ENCODE measurements around the gene USPL1. TPM values are rescaled to one million over a fixed set of nuclear protein-coding genes. Genes with fewer than 3 reads are reported as not detected.
A peak's percentile ranks its signal among the peaks of the same experiment; 100 is the strongest.

The USPL1 gene
- total and polyA plus RNA-seq, 2 of the 13 experiments (the other 11 are each of a cell fraction or from before 2014, with no cell fraction given), result 13.7 to 15.9 TPM

DNA sequence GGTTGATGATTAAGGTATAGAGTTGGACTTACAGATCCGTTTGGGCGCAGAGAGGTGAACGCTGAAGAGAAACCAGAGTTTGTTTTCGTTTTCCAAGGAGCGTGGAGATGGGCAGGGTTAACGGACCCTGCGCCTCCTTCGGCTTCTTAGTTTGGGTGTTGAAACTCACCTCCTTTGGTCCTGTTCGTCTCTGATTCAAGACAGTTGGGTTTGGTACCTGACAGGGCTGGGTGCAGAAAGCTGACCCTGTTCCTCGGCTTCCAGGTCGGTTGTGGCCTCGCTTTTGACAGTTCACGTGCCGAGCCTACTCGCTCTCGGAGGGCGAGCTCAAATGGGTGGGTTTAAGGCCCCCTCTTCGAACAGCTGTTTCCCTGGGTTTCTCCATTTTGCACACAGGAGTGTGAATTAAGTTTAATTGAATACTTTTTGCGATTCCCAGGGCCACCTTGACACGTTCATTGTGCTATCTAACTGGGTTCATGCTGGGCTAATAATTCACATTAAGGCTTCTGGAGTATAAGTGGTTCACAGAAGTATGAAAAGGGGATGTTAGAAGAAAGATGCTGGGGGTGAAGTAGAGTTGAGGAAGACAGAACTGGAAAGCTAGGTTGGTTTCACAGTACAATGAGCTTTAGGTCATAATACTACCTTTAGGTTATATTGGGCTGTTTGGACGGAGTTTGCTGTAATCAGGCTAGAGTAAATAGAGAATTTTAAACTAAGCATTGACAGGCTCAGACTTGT is 638 bp downstream of the USPL1 start (continued):
- TF ChIP-seq RFX5 (IDR thresholded peaks at IDR 0.05; ENCODE audit: low read depth, low read length) (no peak), ZNF556 (CRISPR knock-in tag; IDR thresholded peaks at IDR 0.05; ENCODE audit: borderline replicate concordance) (no peak), SNAI1 (CRISPR knock-in tag; IDR thresholded peaks at IDR 0.05; ENCODE audit: borderline replicate concordance) (0 out of 2 replicates have a peak, but pooled peaks have one; percentile 6), CBFB (CRISPR knock-in tag; IDR thresholded peaks at IDR 0.05) (no peak), GTF2F1 (IDR thresholded peaks at IDR 0.05; ENCODE audit: low read length) (no peak), SOX13 (IDR thresholded peaks at IDR 0.05) (no peak), SOX13 (CRISPR knock-in tag; conservative IDR thresholded peaks at IDR 0.05 in 1 of 2, IDR thresholded peaks at IDR 0.05 in 1 of 2) (no peak), ZNF644 (CRISPR knock-in tag; IDR thresholded peaks at IDR 0.05; ENCODE audit: low read depth) (no peak), RORA (CRISPR knock-in tag; IDR thresholded peaks at IDR 0.05) (no peak), ZMYM2 (CRISPR knock-in tag; IDR thresholded peaks at IDR 0.05) (no peak), ZNF234 (CRISPR knock-in tag; conservative IDR thresholded peaks at IDR 0.05) (no peak), AHR (CRISPR knock-in tag; IDR thresholded peaks at IDR 0.05) (no peak), NR2F6 (IDR thresholded peaks at IDR 0.05) (no peak), NR2F6 (CRISPR knock-in tag; IDR thresholded peaks at IDR 0.05) (no peak), SCMH1 (CRISPR knock-in tag; IDR thresholded peaks at IDR 0.05; ENCODE audit: borderline replicate concordance) (no peak)
- TF ChIP-seq, protein P1, sequence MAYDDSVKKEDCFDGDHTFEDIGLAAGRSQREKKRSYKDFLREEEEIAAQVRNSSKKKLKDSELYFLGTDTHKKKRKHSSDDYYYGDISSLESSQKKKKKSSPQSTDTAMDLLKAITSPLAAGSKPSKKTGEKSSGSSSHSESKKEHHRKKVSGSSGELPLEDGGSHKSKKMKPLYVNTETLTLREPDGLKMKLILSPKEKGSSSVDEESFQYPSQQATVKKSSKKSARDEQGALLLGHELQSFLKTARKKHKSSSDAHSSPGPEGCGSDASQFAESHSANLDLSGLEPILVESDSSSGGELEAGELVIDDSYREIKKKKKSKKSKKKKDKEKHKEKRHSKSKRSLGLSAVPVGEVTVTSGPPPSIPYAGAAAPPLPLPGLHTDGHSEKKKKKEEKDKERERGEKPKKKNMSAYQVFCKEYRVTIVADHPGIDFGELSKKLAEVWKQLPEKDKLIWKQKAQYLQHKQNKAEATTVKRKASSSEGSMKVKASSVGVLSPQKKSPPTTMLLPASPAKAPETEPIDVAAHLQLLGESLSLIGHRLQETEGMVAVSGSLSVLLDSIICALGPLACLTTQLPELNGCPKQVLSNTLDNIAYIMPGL (CRISPR knock-in tag; IDR thresholded peaks at IDR 0.05; ENCODE audit: borderline replicate concordance in 1 of 2, low read depth in 1 of 2), result no peak
- TF ChIP-seq, protein P2, sequence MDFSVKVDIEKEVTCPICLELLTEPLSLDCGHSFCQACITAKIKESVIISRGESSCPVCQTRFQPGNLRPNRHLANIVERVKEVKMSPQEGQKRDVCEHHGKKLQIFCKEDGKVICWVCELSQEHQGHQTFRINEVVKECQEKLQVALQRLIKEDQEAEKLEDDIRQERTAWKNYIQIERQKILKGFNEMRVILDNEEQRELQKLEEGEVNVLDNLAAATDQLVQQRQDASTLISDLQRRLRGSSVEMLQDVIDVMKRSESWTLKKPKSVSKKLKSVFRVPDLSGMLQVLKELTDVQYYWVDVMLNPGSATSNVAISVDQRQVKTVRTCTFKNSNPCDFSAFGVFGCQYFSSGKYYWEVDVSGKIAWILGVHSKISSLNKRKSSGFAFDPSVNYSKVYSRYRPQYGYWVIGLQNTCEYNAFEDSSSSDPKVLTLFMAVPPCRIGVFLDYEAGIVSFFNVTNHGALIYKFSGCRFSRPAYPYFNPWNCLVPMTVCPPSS (IDR thresholded peaks at IDR 0.05), result no peak
- TF ChIP-seq, protein P3, sequence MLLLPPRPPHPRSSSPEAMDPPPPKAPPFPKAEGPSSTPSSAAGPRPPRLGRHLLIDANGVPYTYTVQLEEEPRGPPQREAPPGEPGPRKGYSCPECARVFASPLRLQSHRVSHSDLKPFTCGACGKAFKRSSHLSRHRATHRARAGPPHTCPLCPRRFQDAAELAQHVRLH (CRISPR knock-in tag; IDR thresholded peaks at IDR 0.05; ENCODE audit: borderline replicate concordance, low read depth), result no peak
- TF ChIP-seq, protein P4, sequence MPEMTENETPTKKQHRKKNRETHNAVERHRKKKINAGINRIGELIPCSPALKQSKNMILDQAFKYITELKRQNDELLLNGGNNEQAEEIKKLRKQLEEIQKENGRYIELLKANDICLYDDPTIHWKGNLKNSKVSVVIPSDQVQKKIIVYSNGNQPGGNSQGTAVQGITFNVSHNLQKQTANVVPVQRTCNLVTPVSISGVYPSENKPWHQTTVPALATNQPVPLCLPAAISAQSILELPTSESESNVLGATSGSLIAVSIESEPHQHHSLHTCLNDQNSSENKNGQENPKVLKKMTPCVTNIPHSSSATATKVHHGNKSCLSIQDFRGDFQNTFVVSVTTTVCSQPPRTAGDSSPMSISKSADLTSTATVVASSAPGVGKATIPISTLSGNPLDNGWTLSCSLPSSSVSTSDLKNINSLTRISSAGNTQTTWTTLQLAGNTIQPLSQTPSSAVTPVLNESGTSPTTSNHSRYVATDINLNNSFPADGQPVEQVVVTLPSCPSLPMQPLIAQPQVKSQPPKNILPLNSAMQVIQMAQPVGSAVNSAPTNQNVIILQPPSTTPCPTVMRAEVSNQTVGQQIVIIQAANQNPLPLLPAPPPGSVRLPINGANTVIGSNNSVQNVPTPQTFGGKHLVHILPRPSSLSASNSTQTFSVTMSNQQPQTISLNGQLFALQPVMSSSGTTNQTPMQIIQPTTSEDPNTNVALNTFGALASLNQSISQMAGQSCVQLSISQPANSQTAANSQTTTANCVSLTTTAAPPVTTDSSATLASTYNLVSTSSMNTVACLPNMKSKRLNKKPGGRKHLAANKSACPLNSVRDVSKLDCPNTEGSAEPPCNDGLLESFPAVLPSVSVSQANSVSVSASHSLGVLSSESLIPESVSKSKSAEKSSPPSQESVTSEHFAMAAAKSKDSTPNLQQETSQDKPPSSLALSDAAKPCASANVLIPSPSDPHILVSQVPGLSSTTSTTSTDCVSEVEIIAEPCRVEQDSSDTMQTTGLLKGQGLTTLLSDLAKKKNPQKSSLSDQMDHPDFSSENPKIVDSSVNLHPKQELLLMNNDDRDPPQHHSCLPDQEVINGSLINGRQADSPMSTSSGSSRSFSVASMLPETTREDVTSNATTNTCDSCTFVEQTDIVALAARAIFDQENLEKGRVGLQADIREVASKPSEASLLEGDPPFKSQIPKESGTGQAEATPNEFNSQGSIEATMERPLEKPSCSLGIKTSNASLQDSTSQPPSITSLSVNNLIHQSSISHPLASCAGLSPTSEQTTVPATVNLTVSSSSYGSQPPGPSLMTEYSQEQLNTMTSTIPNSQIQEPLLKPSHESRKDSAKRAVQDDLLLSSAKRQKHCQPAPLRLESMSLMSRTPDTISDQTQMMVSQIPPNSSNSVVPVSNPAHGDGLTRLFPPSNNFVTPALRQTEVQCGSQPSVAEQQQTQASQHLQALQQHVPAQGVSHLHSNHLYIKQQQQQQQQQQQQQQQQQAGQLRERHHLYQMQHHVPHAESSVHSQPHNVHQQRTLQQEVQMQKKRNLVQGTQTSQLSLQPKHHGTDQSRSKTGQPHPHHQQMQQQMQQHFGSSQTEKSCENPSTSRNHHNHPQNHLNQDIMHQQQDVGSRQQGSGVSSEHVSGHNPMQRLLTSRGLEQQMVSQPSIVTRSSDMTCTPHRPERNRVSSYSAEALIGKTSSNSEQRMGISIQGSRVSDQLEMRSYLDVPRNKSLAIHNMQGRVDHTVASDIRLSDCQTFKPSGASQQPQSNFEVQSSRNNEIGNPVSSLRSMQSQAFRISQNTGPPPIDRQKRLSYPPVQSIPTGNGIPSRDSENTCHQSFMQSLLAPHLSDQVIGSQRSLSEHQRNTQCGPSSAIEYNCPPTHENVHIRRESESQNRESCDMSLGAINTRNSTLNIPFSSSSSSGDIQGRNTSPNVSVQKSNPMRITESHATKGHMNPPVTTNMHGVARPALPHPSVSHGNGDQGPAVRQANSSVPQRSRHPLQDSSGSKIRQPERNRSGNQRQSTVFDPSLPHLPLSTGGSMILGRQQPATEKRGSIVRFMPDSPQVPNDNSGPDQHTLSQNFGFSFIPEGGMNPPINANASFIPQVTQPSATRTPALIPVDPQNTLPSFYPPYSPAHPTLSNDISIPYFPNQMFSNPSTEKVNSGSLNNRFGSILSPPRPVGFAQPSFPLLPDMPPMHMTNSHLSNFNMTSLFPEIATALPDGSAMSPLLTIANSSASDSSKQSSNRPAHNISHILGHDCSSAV (CRISPR knock-in tag; IDR thresholded peaks at IDR 0.05; ENCODE audit: borderline replicate concordance), result no peak
